Immature natural killer cell (primary cell): ENCODE data around the gene CCDC197. TPM values are rescaled to one million over a fixed set of nuclear protein-coding genes. Genes with fewer than 3 reads are reported as not detected.

Experiments used
- DNase-seq, 3 donors: peaks; one replicate each; pipeline ENCODE4 v3.0.0; 2022; ENCODE audit warnings: mixed read lengths in 1 of 3
- H3K27ac Mint-ChIP-seq, 6 donors: one replicate each; pipeline ENCODE4 v1.8.0; 2020; ENCODE audit warnings: mixed read lengths in 6 of 6, mild to moderate bottlenecking in 5 of 6, inconsistent platforms in 4 of 6, moderate library complexity in 3 of 6
- H3K27me3 Mint-ChIP-seq, 3 donors: one replicate each; pipeline ENCODE4 v1.8.0; 2020 to 2021; ENCODE audit warnings: low read depth in 3 of 3, mild to moderate bottlenecking in 3 of 3, mixed read lengths in 3 of 3, moderate library complexity in 3 of 3, inconsistent platforms in 1 of 3
- H3K36me3 Mint-ChIP-seq, 3 donors: one replicate each; pipeline ENCODE4 v1.8.0; 2020; ENCODE audit warnings: mixed read lengths in 3 of 3, inconsistent platforms in 2 of 3, mild to moderate bottlenecking in 2 of 3
- H3K4me1 Mint-ChIP-seq, 2 donors: one replicate each; pipeline ENCODE4 v1.8.0; 2020; ENCODE audit warnings: inconsistent platforms in 2 of 2, mild to moderate bottlenecking in 2 of 2, mixed read lengths in 2 of 2, moderate library complexity in 1 of 2
- H3K4me3 Mint-ChIP-seq, 5 donors: one replicate each; pipeline ENCODE4 v1.8.0; 2020; ENCODE audit warnings: mild to moderate bottlenecking in 5 of 5, mixed read lengths in 5 of 5, inconsistent platforms in 3 of 5, moderate library complexity in 3 of 5
- H3K9me3 Mint-ChIP-seq, 6 donors: one replicate each; pipeline ENCODE4 v1.8.0; 2020; ENCODE audit warnings: mild to moderate bottlenecking in 6 of 6, mixed read lengths in 6 of 6, inconsistent platforms in 4 of 6, moderate library complexity in 3 of 6
- polyA plus RNA-seq, 3 donors: library from polyadenylated mRNA; unstranded; fragments of 300-500 nt; fragmentation: Illumina TruSeq; gene quantifications; one replicate each; pipeline ENCODE4 v1.2.3, GENCODE V29; 2021

Gene CCDC197
- polyA plus RNA-seq, 3 donors from 2014 or later = not detected

GRCh38 chr14:94044476-94045091 is 47.5 kb downstream of the CCDC197 start:
- Mint-ChIP-seq H3K27me3 (peaks cover 2 to 5% (median 3%) of the 10 kb centered on the region in 3 donors), H3K4me3 (no peak overlapping the region), H3K36me3 (peaks cover 7 to 14% (median 13%) of the 10 kb centered on the region in 3 donors), H3K9me3 (no peaks in the 10 kb centered on the region), H3K4me1 (peaks cover 0 to 2% of the 10 kb centered on the region in 2 donors), H3K27ac (no peak overlapping the region)
- no peak for DNase-seq

GRCh38 chr14:94045101-94045500 is 48.0 kb downstream of the CCDC197 start:
- Mint-ChIP-seq H3K4me3 (no peak overlapping the region), H3K9me3 (no peaks in the 10 kb centered on the region)

GRCh38 chr14:94045563-94046345 is 48.7 kb downstream of the CCDC197 start:
- Mint-ChIP-seq H3K9me3 (no peaks in the 10 kb centered on the region), H3K27ac (peak overlapping the region in 1 of 6 donors; percentile 25), H3K27me3 (peaks cover 2 to 4% (median 3%) of the 10 kb centered on the region in 3 donors), H3K4me1 (peaks cover 0 to 2% of the 10 kb centered on the region in 2 donors), H3K36me3 (peaks cover 14 to 24% (median 21%) of the 10 kb centered on the region in 3 donors), H3K4me3 (no peak overlapping the region)
- DNase-seq = no peak

More at GRCh38 chr14:94045101-94045500, 48.0 kb downstream of the CCDC197 start:
- peaks cover 0 to 2% of the 10 kb centered on the region in 2 donors for H3K4me1 Mint-ChIP-seq
- peaks cover 10 to 17% (median 17%) of the 10 kb centered on the region in 3 donors for H3K36me3 Mint-ChIP-seq
- DNase-seq = no peak
- peak overlapping the region in 1 of 6 donors; percentile 20 for H3K27ac Mint-ChIP-seq
- H3K27me3 Mint-ChIP-seq = peaks cover 2 to 5% (median 3%) of the 10 kb centered on the region in 3 donors

- no peaks in the 10 kb centered on the region for H3K9me3 Mint-ChIP-seq
- peaks cover 0 to 2% of the 10 kb centered on the region in 2 donors for H3K4me1 Mint-ChIP-seq
- peaks cover 2 to 4% (median 3%) of the 10 kb centered on the region in 3 donors for H3K27me3 Mint-ChIP-seq
- DNase-seq = no peak
- no peak overlapping the region for H3K27ac Mint-ChIP-seq
- H3K36me3 Mint-ChIP-seq = peaks cover 19 to 33% (median 28%) of the 10 kb centered on the region in 3 donors
- H3K4me3 Mint-ChIP-seq = no peak overlapping the region
Observed at GRCh38 chr14:94046696-94047250, 49.7 kb downstream of the CCDC197 start.

- H3K4me3 Mint-ChIP-seq = no peak overlapping the region
- peaks cover 0 to 3% of the 10 kb centered on the region in 2 donors for H3K4me1 Mint-ChIP-seq
- peaks cover 2 to 5% (median 3%) of the 10 kb centered on the region in 3 donors for H3K27me3 Mint-ChIP-seq
- H3K27ac Mint-ChIP-seq = peak overlapping the region in 1 of 6 donors; percentile 55
- H3K36me3 Mint-ChIP-seq = peaks cover 19 to 40% (median 34%) of the 10 kb centered on the region in 3 donors
- DNase-seq = no peak
- no peaks in the 10 kb centered on the region for H3K9me3 Mint-ChIP-seq
Observed at GRCh38 chr14:94047581-94047980, 50.5 kb downstream of the CCDC197 start.

GRCh38 chr14:94048691-94049624 is 51.9 kb downstream of the CCDC197 start:
- peaks cover 22 to 47% (median 41%) of the 10 kb centered on the region in 3 donors for H3K36me3 Mint-ChIP-seq
- no peak for DNase-seq
- H3K27ac Mint-ChIP-seq = no peak overlapping the region
- H3K27me3 Mint-ChIP-seq = peaks cover 2 to 6% (median 5%) of the 10 kb centered on the region in 3 donors
- H3K9me3 Mint-ChIP-seq = no peaks in the 10 kb centered on the region
- H3K4me3 Mint-ChIP-seq = no peak overlapping the region
- H3K4me1 Mint-ChIP-seq = peaks cover 2% of the 10 kb centered on the region in 2 donors

GRCh38 chr14:94049625-94050023 is 52.5 kb downstream of the CCDC197 start:
- Mint-ChIP-seq H3K36me3 (peaks cover 27 to 54% (median 47%) of the 10 kb centered on the region in 3 donors), H3K9me3 (no peaks in the 10 kb centered on the region), H3K27ac (peak overlapping the region in 1 of 6 donors; percentile 41), H3K4me1 (peaks cover 7 to 9% of the 10 kb centered on the region in 2 donors), H3K27me3 (peaks cover 2 to 5% (median 5%) of the 10 kb centered on the region in 3 donors), H3K4me3 (no peak overlapping the region)
- DNase-seq = no peak

GRCh38 chr14:94050231-94050880 is 53.3 kb downstream of the CCDC197 start:
- DNase-seq = no peak
- H3K27ac Mint-ChIP-seq = peak overlapping the region in 1 of 6 donors; percentile 53
- peaks cover 34 to 57% (median 48%) of the 10 kb centered on the region in 3 donors for H3K36me3 Mint-ChIP-seq

GRCh38 chr14:94051115-94051514 is 54.0 kb downstream of the CCDC197 start:
- Mint-ChIP-seq H3K4me1 (peaks cover 17 to 24% of the 10 kb centered on the region in 2 donors), H3K9me3 (no peaks in the 10 kb centered on the region), H3K36me3 (peaks cover 35 to 61% (median 54%) of the 10 kb centered on the region in 3 donors), H3K27ac (peak overlapping the region in 2 of 6 donors; percentile 58 to 63), H3K27me3 (peaks cover 2 to 7% (median 5%) of the 10 kb centered on the region in 3 donors), H3K4me3 (no peak overlapping the region)
- no peak for DNase-seq

More at GRCh38 chr14:94050231-94050880, 53.3 kb downstream of the CCDC197 start:
- Mint-ChIP-seq H3K27me3 (peaks cover 2 to 7% (median 5%) of the 10 kb centered on the region in 3 donors), H3K4me3 (no peak overlapping the region), H3K4me1 (peaks cover 11 to 16% of the 10 kb centered on the region in 2 donors), H3K9me3 (no peaks in the 10 kb centered on the region)

- H3K4me3 Mint-ChIP-seq = no peak overlapping the region
- no peak overlapping the region for H3K27ac Mint-ChIP-seq
- peaks cover 2 to 8% (median 7%) of the 10 kb centered on the region in 3 donors for H3K27me3 Mint-ChIP-seq
- H3K4me1 Mint-ChIP-seq = peaks cover 24 to 30% of the 10 kb centered on the region in 2 donors
- H3K36me3 Mint-ChIP-seq = peaks cover 35 to 67% (median 59%) of the 10 kb centered on the region in 3 donors
- no peaks in the 10 kb centered on the region for H3K9me3 Mint-ChIP-seq
- no peak for DNase-seq
Observed at GRCh38 chr14:94051779-94052178, 54.7 kb downstream of the CCDC197 start.

- H3K36me3 Mint-ChIP-seq = peaks cover 35 to 67% (median 59%) of the 10 kb centered on the region in 3 donors
- peak overlapping the region in 3 of 6 donors; percentile 6 to 72 (median 50) for H3K27ac Mint-ChIP-seq
- no peak overlapping the region for H3K4me3 Mint-ChIP-seq
- H3K9me3 Mint-ChIP-seq = no peaks in the 10 kb centered on the region
- peaks cover 28 to 34% of the 10 kb centered on the region in 2 donors for H3K4me1 Mint-ChIP-seq
- peaks cover 2 to 8% (median 7%) of the 10 kb centered on the region in 3 donors for H3K27me3 Mint-ChIP-seq
- no peak for DNase-seq
Observed at GRCh38 chr14:94052199-94052598, 55.1 kb downstream of the CCDC197 start.

GRCh38 chr14:94052662-94053061 is 55.6 kb downstream of the CCDC197 start:
- Mint-ChIP-seq H3K4me1 (peaks cover 33 to 39% of the 10 kb centered on the region in 2 donors), H3K27me3 (peaks cover 2 to 8% (median 7%) of the 10 kb centered on the region in 3 donors), H3K9me3 (no peaks in the 10 kb centered on the region), H3K36me3 (peaks cover 35 to 67% (median 59%) of the 10 kb centered on the region in 3 donors), H3K4me3 (no peak overlapping the region), H3K27ac (peak overlapping the region in 2 of 6 donors; percentile 50 to 72)
- DNase-seq = no peak
